Fibroblast of lung (primary cell): ENCODE results near the gene TSPOAP1. TPM values are rescaled to one million over a fixed set of nuclear protein-coding genes. Genes with fewer than 3 reads are reported as not detected.

ENCODE experiments used
- DNase-seq, 2 donors: peaks; one replicate each; pipeline versions ENCODE4 v3.0.0 to v3.0.0-alpha.2; 2010; ENCODE audit warnings: low read depth in 2 of 2
- H2AFZ ChIP-seq: 2 replicates; pipeline ENCODE4 v1.5.1; 2012; ENCODE audit warnings: low read length, control low read depth, inconsistent platforms
- H3K27ac ChIP-seq: 2 replicates; pipeline ENCODE4 v1.5.1; 2011; ENCODE audit warnings: low read length, control low read depth; ENCODE audit not compliant: insufficient read depth
- H3K27me3 ChIP-seq: 2 replicates; pipeline ENCODE4 v1.5.1; 2011; ENCODE audit warnings: mild to moderate bottlenecking, low read length; ENCODE audit not compliant: control insufficient read depth, insufficient read depth
- H3K36me3 ChIP-seq: 2 replicates; pipeline ENCODE4 v1.5.1; 2011; ENCODE audit warnings: low read length; ENCODE audit not compliant: control insufficient read depth, insufficient read depth
- H3K4me1 ChIP-seq: 2 replicates; pipeline ENCODE4 v1.5.1; 2011; ENCODE audit warnings: low read length; ENCODE audit not compliant: control insufficient read depth, insufficient read depth; ENCODE audit errors: extremely low read depth
- H3K4me2 ChIP-seq: 2 replicates; pipeline ENCODE4 v1.5.1; 2011; ENCODE audit warnings: low read length, control low read depth; ENCODE audit not compliant: insufficient read depth; ENCODE audit errors: extremely low read depth
- H3K4me3 ChIP-seq, 4 experiments: fragments of 200-600 bp in 1 of 4; sonication (generic) in 1 of 4; replicated peaks in 1 of 4; 2 replicates each; pipeline ENCODE4 v1.5.1; 2011 to 2016; ENCODE audit warnings: low read length in 4 of 4, low read depth in 3 of 4, mild to moderate bottlenecking in 3 of 4, control low read depth in 2 of 4, inconsistent platforms in 1 of 4, mixed read lengths in 1 of 4; ENCODE audit not compliant: insufficient read depth in 1 of 4; ENCODE audit errors: control extremely low read depth in 1 of 4
- H3K79me2 ChIP-seq: 2 replicates; pipeline ENCODE4 v1.5.1; 2012; ENCODE audit warnings: mild to moderate bottlenecking, low read length, inconsistent platforms; ENCODE audit not compliant: control insufficient read depth, insufficient read depth
- H3K9ac ChIP-seq: 2 replicates; pipeline ENCODE4 v1.5.1; 2011; ENCODE audit warnings: mild to moderate bottlenecking, low read length, control low read depth; ENCODE audit not compliant: insufficient read depth
- H3K9me3 ChIP-seq: 2 replicates; pipeline ENCODE4 v1.5.1; 2012; ENCODE audit warnings: low read depth, low read length; ENCODE audit not compliant: control insufficient read depth, insufficient read depth
- H4K20me1 ChIP-seq: 2 replicates; pipeline ENCODE4 v1.5.1; 2011; ENCODE audit warnings: low read length; ENCODE audit not compliant: control insufficient read depth, insufficient read depth; ENCODE audit errors: extremely low read depth
- EZH2 ChIP-seq: IDR thresholded peaks from 2 replicates; pipeline ENCODE4 v1.5.1; 2012; ENCODE audit warnings: low read length, control low read depth, mild to moderate bottlenecking; ENCODE audit errors: missing control alignments
- polyA plus RNA-seq, 2 donors: library from polyadenylated mRNA; depleted of rRNA in 1 of 2; stranded (reverse) in 1 of 2; unstranded in 1 of 2; fragments of >200 nt; gene quantifications; 2 replicates each; pipeline ENCODE4 v1.2.1, GENCODE V29; 2011 to 2012; ENCODE audit warnings: missing spikeins in 1 of 2
- total RNA-seq: library from RNA; depleted of rRNA; stranded (reverse); fragments of >200 nt; gene quantifications from 2 replicates; pipeline ENCODE4 v1.2.1, GENCODE V29; 2014
- TF ChIP-seq, protein P1 (sequence below), 2 donors: IDR thresholded peaks in 1 of 2; conservative IDR thresholded peaks in 1 of 2; 1 replicate in 1 of 2; 2 replicates in 1 of 2; pipeline ENCODE4 v1.5.1; 2011 to 2012; ENCODE audit warnings: low read length in 2 of 2, control low read depth in 1 of 2, inconsistent platforms in 1 of 2, low read depth in 1 of 2, mild to moderate bottlenecking in 1 of 2

The TSPOAP1 gene
- total and polyA plus RNA-seq, 2 donors (not counting 1 experiment from before 2014, with no cell fraction given) = 0.23 to 4.0 TPM

DNA sequence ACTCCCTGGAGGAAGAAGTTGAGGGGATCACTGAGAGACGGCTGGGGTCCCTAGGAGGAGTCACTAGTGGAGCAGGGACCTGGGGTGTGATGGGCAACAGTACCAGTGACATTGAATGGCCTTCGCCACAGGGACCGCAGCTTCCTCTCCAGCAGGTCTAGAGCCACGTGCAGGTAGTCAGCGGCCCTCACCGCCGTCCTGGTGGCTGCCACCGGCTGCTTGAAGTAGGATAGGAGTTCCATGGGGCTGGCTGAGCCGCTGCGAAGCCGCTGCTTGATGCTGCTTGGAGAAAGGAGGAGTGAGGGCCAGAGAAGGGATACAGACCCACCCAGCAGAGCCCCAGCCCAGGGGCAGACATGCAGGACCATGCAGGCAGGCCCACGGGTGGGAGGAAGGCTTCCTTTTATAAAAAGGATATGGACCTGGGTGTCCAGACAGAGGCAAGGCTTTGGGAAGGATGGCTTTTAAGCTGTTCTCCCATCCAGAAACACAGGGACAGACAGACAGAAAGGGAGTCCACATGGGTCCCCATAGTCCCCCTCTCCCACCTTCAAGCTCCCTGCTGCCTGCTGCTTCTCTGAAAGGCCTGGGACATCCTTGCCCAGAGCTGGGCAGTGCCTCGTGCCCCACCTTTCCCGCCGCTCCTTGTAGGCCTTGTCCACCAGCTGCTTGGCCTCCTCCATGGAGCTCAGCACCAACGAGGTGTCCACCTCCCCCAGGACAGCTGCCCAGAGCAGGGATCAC lies 48.7 kb downstream of the TSPOAP1 start:
- H3K36me3 ChIP-seq = no peaks in the 10 kb centered on the region
- H3K27ac ChIP-seq = no peak overlapping the region
- no peak for DNase-seq
- TF ChIP-seq, protein P1, sequence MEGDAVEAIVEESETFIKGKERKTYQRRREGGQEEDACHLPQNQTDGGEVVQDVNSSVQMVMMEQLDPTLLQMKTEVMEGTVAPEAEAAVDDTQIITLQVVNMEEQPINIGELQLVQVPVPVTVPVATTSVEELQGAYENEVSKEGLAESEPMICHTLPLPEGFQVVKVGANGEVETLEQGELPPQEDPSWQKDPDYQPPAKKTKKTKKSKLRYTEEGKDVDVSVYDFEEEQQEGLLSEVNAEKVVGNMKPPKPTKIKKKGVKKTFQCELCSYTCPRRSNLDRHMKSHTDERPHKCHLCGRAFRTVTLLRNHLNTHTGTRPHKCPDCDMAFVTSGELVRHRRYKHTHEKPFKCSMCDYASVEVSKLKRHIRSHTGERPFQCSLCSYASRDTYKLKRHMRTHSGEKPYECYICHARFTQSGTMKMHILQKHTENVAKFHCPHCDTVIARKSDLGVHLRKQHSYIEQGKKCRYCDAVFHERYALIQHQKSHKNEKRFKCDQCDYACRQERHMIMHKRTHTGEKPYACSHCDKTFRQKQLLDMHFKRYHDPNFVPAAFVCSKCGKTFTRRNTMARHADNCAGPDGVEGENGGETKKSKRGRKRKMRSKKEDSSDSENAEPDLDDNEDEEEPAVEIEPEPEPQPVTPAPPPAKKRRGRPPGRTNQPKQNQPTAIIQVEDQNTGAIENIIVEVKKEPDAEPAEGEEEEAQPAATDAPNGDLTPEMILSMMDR (conservative IDR thresholded peaks at IDR 0.05 in 1 of 2, IDR thresholded peaks at IDR 0.05 in 1 of 2; ENCODE audit: low read depth in 1 of 2, low read length in 2 of 2) = no peak
- no peak for TF ChIP-seq EZH2
- no peaks in the 10 kb centered on the region for H3K79me2 ChIP-seq
- H4K20me1 ChIP-seq = no peaks in the 10 kb centered on the region
- no peak overlapping the region for H3K9ac ChIP-seq
- H3K4me3 ChIP-seq = no peak overlapping the region
- H2AFZ ChIP-seq = no peak overlapping the region
- no peaks in the 10 kb centered on the region for H3K9me3 ChIP-seq
- no peak overlapping the region for H3K4me2 ChIP-seq
- no peaks in the 10 kb centered on the region for H3K4me1 ChIP-seq
- H3K27me3 ChIP-seq = no peaks in the 10 kb centered on the region

DNA sequence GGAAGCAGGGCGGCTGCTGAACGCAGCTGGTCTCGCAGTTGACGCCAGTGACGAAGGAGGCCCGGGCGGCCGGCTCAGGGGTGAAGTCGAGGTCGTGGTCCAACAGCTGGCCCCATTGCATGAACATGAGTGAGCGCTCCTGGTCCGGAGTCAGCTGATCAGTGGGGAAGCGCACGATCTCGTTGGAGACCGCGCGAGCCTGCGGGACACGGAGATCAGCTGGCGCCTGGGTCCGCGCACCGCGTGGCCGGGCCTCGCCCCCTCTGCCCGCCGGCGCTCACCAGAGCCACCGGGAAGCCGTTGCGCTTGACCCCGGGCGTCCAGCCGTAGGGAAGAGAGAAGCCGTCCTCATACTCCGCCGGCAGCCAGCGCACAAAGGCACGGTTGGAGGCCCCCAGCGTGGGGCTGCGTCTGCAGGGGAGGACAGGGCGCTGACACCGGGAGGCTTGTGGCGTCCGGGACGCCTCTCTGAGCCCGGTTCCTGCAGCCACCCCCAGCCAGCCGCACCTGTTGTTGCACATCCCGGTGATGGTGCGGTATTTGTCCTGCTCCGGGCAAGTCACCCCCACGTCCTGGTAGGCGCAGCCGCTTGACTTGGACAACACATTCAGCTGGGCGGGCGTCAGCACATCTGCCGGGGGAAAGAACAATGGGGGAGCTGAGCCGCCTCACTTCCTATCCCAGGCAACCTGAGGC lies 49.4 kb downstream of the TSPOAP1 start:
- H3K4me2 ChIP-seq = no peak overlapping the region
- H3K4me1 ChIP-seq = no peaks in the 10 kb centered on the region
- peak; percentile 20 to 55 for DNase-seq
- no peaks in the 10 kb centered on the region for H3K36me3 ChIP-seq
- no peaks in the 10 kb centered on the region for H4K20me1 ChIP-seq
- H3K4me3 ChIP-seq = no peak overlapping the region
- H3K79me2 ChIP-seq = no peaks in the 10 kb centered on the region
- no peaks in the 10 kb centered on the region for H3K9me3 ChIP-seq
- no peak for TF ChIP-seq EZH2
- TF ChIP-seq, protein P1 (conservative IDR thresholded peaks at IDR 0.05 in 1 of 2, IDR thresholded peaks at IDR 0.05 in 1 of 2; ENCODE audit: low read depth in 1 of 2, low read length in 2 of 2) = no peak
- no peak overlapping the region for H3K27ac ChIP-seq
- no peak overlapping the region for H3K9ac ChIP-seq
- H2AFZ ChIP-seq = no peak overlapping the region
- H3K27me3 ChIP-seq = no peaks in the 10 kb centered on the region

DNA sequence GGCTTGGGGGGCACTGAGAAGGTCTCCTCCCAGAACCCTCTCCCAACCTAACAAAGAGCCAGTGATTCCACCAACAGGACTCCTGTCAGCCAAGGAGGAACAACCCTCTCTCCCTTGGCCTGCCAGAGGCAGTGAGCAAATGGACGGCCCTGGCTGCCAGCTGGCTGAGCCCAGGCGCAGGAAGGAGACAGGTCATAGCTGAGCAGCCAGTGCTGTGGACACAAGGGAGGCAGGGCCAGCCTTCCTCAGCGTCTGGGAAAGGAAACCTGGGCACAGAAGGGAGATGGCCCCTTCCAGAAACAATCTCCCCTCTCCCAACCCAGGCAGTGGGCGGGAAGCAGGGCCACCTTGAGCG lies 50.0 kb downstream of the TSPOAP1 start:
- Histone ChIP-seq H3K9ac (no peak overlapping the region), H4K20me1 (no peaks in the 10 kb centered on the region), H3K9me3 (no peaks in the 10 kb centered on the region), H2AFZ (no peak overlapping the region), H3K4me2 (no peak overlapping the region), H3K4me3 (no peak overlapping the region), H3K27me3 (no peaks in the 10 kb centered on the region), H3K4me1 (no peaks in the 10 kb centered on the region), H3K36me3 (no peaks in the 10 kb centered on the region), H3K79me2 (no peaks in the 10 kb centered on the region), H3K27ac (no peak overlapping the region)
- no peak for TF ChIP-seq EZH2
- TF ChIP-seq, protein P1 (conservative IDR thresholded peaks at IDR 0.05 in 1 of 2, IDR thresholded peaks at IDR 0.05 in 1 of 2; ENCODE audit: low read depth in 1 of 2, low read length in 2 of 2) = no peak
- DNase-seq = no peak
